HEK293T (cell line): Measurements from ENCODE around the gene KCNAB2.

Experiments used
- ELF4 ChIP-seq: fragments of 450-650 bp; IDR thresholded peaks from 2 replicates; pipeline ENCODE4 v1.6.1; 2017; ENCODE audit warnings: antibody characterized with exemption
- FOXA1 ChIP-seq: fragments of 450-650 bp; IDR thresholded peaks from 2 replicates; pipeline ENCODE4 v1.6.1; 2016; ENCODE audit warnings: mild to moderate bottlenecking
- L3MBTL2 ChIP-seq: fragments of 450-650 bp; conservative IDR thresholded peaks from 2 replicates; pipeline ENCODE4 v1.6.1; 2016; ENCODE audit warnings: mild to moderate bottlenecking
- LEF1 ChIP-seq: fragments of 450-650 bp; IDR thresholded peaks from 2 replicates; pipeline ENCODE4 v1.6.1; 2017; ENCODE audit warnings: mild to moderate bottlenecking, borderline replicate concordance
- SUZ12 ChIP-seq: fragments of 450-650 bp; IDR thresholded peaks from 2 replicates; pipeline ENCODE4 v1.6.1; 2016; ENCODE audit warnings: mild to moderate bottlenecking
- TF ChIP-seq, protein P1 (sequence below): fragments of 450-650 bp; IDR thresholded peaks from 2 replicates; pipeline ENCODE4 v1.6.1; 2016

DNA sequence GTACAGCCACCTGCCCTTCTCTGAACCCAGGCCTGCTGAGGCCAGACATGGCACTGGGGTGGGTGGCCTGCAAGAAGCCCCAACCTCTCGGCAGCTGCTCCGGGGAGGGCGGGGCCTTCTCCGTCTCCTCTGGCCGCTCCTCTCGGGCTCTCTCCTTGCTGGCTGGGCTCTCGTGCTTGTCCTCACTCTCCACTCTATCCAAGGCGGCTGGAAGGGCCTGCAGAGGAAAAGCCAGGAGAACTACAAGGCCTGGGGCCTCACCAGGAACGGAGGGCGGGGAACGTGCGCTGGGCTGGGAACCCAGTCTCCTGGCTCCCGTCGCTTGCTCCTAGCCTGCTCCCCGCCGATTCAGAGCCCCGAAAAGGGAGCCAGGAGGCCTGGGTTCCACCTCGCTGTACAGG is 75.3 kb downstream of the KCNAB2 start:
- TF ChIP-seq, protein P1, sequence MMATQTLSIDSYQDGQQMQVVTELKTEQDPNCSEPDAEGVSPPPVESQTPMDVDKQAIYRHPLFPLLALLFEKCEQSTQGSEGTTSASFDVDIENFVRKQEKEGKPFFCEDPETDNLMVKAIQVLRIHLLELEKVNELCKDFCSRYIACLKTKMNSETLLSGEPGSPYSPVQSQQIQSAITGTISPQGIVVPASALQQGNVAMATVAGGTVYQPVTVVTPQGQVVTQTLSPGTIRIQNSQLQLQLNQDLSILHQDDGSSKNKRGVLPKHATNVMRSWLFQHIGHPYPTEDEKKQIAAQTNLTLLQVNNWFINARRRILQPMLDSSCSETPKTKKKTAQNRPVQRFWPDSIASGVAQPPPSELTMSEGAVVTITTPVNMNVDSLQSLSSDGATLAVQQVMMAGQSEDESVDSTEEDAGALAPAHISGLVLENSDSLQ: no peak
- TF ChIP-seq SUZ12 (no peak), LEF1 (no peak), FOXA1 (no peak), L3MBTL2 (no peak), ELF4 (no peak)
